ENCODE data around the gene OR2AE1. TPM values are rescaled to one million over a fixed set of nuclear protein-coding genes. Genes with fewer than 3 reads are reported as not detected.
A peak's percentile ranks its signal among the peaks of the same experiment; 100 is the strongest.

Gene OR2AE1, protein sequence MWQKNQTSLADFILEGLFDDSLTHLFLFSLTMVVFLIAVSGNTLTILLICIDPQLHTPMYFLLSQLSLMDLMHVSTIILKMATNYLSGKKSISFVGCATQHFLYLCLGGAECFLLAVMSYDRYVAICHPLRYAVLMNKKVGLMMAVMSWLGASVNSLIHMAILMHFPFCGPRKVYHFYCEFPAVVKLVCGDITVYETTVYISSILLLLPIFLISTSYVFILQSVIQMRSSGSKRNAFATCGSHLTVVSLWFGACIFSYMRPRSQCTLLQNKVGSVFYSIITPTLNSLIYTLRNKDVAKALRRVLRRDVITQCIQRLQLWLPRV
- under 1 TPM; 0.46 to 0.53 TPM for total RNA-seq

DNA sequence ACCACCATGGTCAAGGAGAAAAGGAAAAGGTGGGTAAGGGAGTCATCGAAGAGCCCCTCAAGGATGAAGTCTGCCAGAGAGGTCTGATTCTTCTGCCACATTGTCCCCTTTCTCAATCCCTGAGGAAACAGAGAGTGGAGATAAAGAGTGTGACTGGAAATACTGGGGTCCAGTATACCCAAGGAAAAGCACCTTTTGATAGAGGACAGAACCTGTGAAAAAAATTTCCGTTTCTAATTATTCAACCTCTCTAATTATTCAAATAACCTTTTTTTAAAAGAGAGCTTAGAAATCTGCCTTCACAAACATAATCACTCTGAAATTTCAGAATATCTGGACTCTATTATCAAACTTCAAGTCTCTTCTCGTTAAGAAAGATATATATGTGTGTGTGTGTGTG is at the start of gene OR2AE1:
Gene OR2AE1 (minus strand): TSS at position 101 of the 400 bp plus-strand sequence. CDS start 0 bp downstream, at position 101.
- Mint-ChIP-seq H3K9me3 (no peaks in the 10 kb centered on the region), H3K27ac (no peak within 1 kb of the TSS), H3K36me3 (ENCODE audit: insufficient read depth in 2 of 2) (no peaks in the 10 kb centered on the region), H3K4me1 (ENCODE audit: low read depth) (peaks cover 6% of the 10 kb centered on the region), H3K4me3 (no peak within 1 kb of the TSS), H3K27me3 (ENCODE audit: low read depth) (no peaks in the 10 kb centered on the region)
- no peak for ATAC-seq (replicated peaks in 1 of 2)
- no peak for DNase-seq

DNA sequence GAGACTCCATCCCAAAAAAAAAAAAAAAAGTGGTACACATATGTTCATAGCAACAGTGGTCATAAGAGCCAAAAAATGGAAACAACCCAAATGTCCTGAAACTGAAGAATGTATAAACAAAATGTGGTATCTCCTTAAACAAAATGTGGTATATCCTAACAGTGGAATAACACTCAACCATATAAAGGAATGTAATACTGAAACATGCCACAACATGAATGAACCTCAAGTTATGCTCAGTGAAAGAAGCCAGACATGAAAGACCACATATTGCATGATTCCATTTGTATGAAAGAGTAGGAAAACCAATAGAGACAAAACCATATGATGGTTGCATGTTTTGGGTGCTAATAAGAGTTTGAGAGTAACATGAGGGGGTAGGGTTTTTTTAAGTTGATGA is 49.5 kb upstream of the OR2AE1 start:
- no peak overlapping the region for H3K27ac Mint-ChIP-seq
- H3K27me3 Mint-ChIP-seq (ENCODE audit: low read depth), result peaks cover 27% of the 10 kb centered on the region
- H3K4me1 Mint-ChIP-seq (ENCODE audit: low read depth), result peaks cover 23% of the 10 kb centered on the region
- no peak for ATAC-seq (replicated peaks in 1 of 2)
- H3K36me3 Mint-ChIP-seq (ENCODE audit: insufficient read depth in 2 of 2), result peaks cover 0 to 5% of the 10 kb centered on the region in 2 donors
- no peak for DNase-seq
- H3K4me3 Mint-ChIP-seq, result no peak overlapping the region
- no peaks in the 10 kb centered on the region for H3K9me3 Mint-ChIP-seq

- ATAC-seq (replicated peaks in 1 of 2) (no peak), DNase-seq (no peak)
- Mint-ChIP-seq H3K4me3 (no peak overlapping the region), H3K4me1 (ENCODE audit: low read depth) (peaks cover 19% of the 10 kb centered on the region), H3K27ac (no peak overlapping the region), H3K9me3 (no peaks in the 10 kb centered on the region), H3K27me3 (ENCODE audit: low read depth) (peaks cover 21% of the 10 kb centered on the region), H3K36me3 (ENCODE audit: insufficient read depth in 2 of 2) (peaks cover 4 to 7% of the 10 kb centered on the region in 2 donors)
Observed at GRCh38 chr7:99923200-99923599, 46.4 kb upstream of the OR2AE1 start.

DNA sequence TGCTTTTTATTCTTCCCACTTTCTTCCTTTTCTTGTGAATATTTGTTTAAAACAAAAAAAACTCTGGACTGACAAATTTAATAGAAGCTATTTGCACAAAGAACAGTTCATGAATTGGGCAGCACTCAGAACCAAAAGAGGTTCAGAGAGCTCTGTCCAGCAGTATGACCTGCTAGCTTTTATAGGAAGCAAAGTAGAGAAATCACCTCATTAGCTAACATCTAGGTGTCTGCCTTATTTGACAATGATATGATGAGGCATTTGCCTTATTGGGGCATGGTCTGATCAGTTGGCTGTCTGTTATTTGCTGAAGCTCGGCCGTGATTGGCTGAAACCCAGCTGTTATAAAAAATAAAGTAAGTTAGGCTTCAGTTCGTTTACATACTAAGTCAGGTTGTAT is 43.3 kb upstream of the OR2AE1 start:
- no peaks in the 10 kb centered on the region for H3K27me3 Mint-ChIP-seq (ENCODE audit: low read depth)
- DNase-seq (no peak), ATAC-seq (replicated peaks in 1 of 2) (no peak)
- H3K4me3 Mint-ChIP-seq, result peak overlapping the region; percentile 95
- peaks cover 44% of the 10 kb centered on the region for H3K4me1 Mint-ChIP-seq (ENCODE audit: low read depth)
- H3K9me3 Mint-ChIP-seq, result no peaks in the 10 kb centered on the region
- H3K27ac Mint-ChIP-seq, result peak overlapping the region; percentile 82
- H3K36me3 Mint-ChIP-seq (ENCODE audit: insufficient read depth in 2 of 2), result peaks cover 12 to 21% of the 10 kb centered on the region in 2 donors

- Mint-ChIP-seq H3K4me1 (ENCODE audit: low read depth) (peaks cover 48% of the 10 kb centered on the region), H3K27ac (peak overlapping the region; percentile 82), H3K27me3 (ENCODE audit: low read depth) (no peaks in the 10 kb centered on the region), H3K4me3 (peak overlapping the region; percentile 95), H3K9me3 (no peaks in the 10 kb centered on the region), H3K36me3 (ENCODE audit: insufficient read depth in 2 of 2) (peaks cover 12 to 21% of the 10 kb centered on the region in 2 donors)
- no peak for ATAC-seq (replicated peaks in 1 of 2)
- DNase-seq, result no peak
Observed at GRCh38 chr7:99919814-99920112, 42.9 kb upstream of the OR2AE1 start.

GRCh38 chr7:99918959-99919813 is 42.4 kb upstream of the OR2AE1 start, which contains the start of gene TRIM4:
Gene TRIM4, minus strand, starts transcription at chr7:99919530. Its CDS starts 129 bp downstream, at chr7:99919401.
- peak within 1 kb of the TSS; percentile 95 for H3K4me3 Mint-ChIP-seq
- DNase-seq, result peak; percentile 93 to 95
- peaks cover 12 to 21% of the 10 kb centered on the region in 2 donors for H3K36me3 Mint-ChIP-seq (ENCODE audit: insufficient read depth in 2 of 2)
- ATAC-seq (replicated peaks in 1 of 2), result peak; percentile 99
- H3K27me3 Mint-ChIP-seq (ENCODE audit: low read depth), result no peaks in the 10 kb centered on the region
- H3K4me1 Mint-ChIP-seq (ENCODE audit: low read depth), result peaks cover 54% of the 10 kb centered on the region
- peak within 1 kb of the TSS; percentile 85 for H3K27ac Mint-ChIP-seq
- no peaks in the 10 kb centered on the region for H3K9me3 Mint-ChIP-seq

DNA sequence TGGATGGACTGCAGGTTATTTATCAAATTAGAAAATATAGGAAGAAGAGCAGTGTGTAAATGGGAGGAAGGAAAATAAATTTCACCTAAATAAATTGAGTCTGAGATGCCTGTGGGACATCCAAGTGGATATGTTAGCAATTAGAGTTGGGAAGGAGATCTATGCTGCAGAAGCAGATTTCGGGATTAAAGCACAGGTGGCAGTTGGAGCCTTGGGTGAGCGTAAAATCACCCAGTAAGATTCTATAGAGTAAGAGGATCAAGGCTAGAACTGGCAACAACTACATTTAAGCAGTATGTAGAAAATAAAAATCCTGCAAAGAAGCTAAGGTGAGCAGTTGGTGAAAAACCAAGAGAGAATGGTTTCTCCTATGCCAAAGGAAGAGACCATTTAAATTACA is 34.1 kb upstream of the OR2AE1 start:
- Mint-ChIP-seq H3K4me1 (ENCODE audit: low read depth) (peaks cover 44% of the 10 kb centered on the region), H3K9me3 (no peaks in the 10 kb centered on the region), H3K27me3 (ENCODE audit: low read depth) (no peaks in the 10 kb centered on the region), H3K27ac (peak overlapping the region; percentile 59), H3K36me3 (ENCODE audit: insufficient read depth in 2 of 2) (peaks cover 8 to 32% of the 10 kb centered on the region in 2 donors), H3K4me3 (no peak overlapping the region)
- no peak for DNase-seq
- ATAC-seq (replicated peaks in 1 of 2), result no peak

- no peaks in the 10 kb centered on the region for H3K27me3 Mint-ChIP-seq (ENCODE audit: low read depth)
- H3K4me1 Mint-ChIP-seq (ENCODE audit: low read depth), result peaks cover 5% of the 10 kb centered on the region
- peaks cover 13 to 31% of the 10 kb centered on the region in 2 donors for H3K36me3 Mint-ChIP-seq (ENCODE audit: insufficient read depth in 2 of 2)
- H3K27ac Mint-ChIP-seq, result no peak overlapping the region
- H3K9me3 Mint-ChIP-seq, result no peaks in the 10 kb centered on the region
- no peak overlapping the region for H3K4me3 Mint-ChIP-seq
- DNase-seq, result no peak
- ATAC-seq (replicated peaks in 1 of 2), result no peak
Observed at GRCh38 chr7:99901581-99901980, 24.7 kb upstream of the OR2AE1 start.

- no peaks in the 10 kb centered on the region for H3K9me3 Mint-ChIP-seq
- H3K4me1 Mint-ChIP-seq (ENCODE audit: low read depth), result peaks cover 5% of the 10 kb centered on the region
- DNase-seq, result no peak
- peaks cover 13 to 28% of the 10 kb centered on the region in 2 donors for H3K36me3 Mint-ChIP-seq (ENCODE audit: insufficient read depth in 2 of 2)
- H3K27me3 Mint-ChIP-seq (ENCODE audit: low read depth), result no peaks in the 10 kb centered on the region
- ATAC-seq (replicated peaks in 1 of 2), result no peak
- H3K4me3 Mint-ChIP-seq, result no peak overlapping the region
- no peak overlapping the region for H3K27ac Mint-ChIP-seq
Observed at GRCh38 chr7:99899830-99900519, 23.1 kb upstream of the OR2AE1 start.

GRCh38 chr7:99898836-99899235 is 22.0 kb upstream of the OR2AE1 start:
- H3K9me3 Mint-ChIP-seq, result no peaks in the 10 kb centered on the region
- H3K4me1 Mint-ChIP-seq (ENCODE audit: low read depth), result peaks cover 5% of the 10 kb centered on the region
- H3K27me3 Mint-ChIP-seq (ENCODE audit: low read depth), result no peaks in the 10 kb centered on the region
- no peak overlapping the region for H3K27ac Mint-ChIP-seq
- H3K4me3 Mint-ChIP-seq, result no peak overlapping the region
- DNase-seq (no peak), ATAC-seq (replicated peaks in 1 of 2) (no peak)
- H3K36me3 Mint-ChIP-seq (ENCODE audit: insufficient read depth in 2 of 2), result peaks cover 13 to 26% of the 10 kb centered on the region in 2 donors

- Mint-ChIP-seq H3K4me3 (no peak overlapping the region), H3K27me3 (ENCODE audit: low read depth) (no peaks in the 10 kb centered on the region), H3K36me3 (ENCODE audit: insufficient read depth in 2 of 2) (peaks cover 13 to 21% of the 10 kb centered on the region in 2 donors), H3K27ac (no peak overlapping the region), H3K4me1 (ENCODE audit: low read depth) (peaks cover 12% of the 10 kb centered on the region), H3K9me3 (no peaks in the 10 kb centered on the region)
- no peak for DNase-seq
- peak in 1 of 2 donors; percentile 21 for ATAC-seq (replicated peaks in 1 of 2)
Observed at GRCh38 chr7:99898023-99898357, 21.2 kb upstream of the OR2AE1 start.

DNA sequence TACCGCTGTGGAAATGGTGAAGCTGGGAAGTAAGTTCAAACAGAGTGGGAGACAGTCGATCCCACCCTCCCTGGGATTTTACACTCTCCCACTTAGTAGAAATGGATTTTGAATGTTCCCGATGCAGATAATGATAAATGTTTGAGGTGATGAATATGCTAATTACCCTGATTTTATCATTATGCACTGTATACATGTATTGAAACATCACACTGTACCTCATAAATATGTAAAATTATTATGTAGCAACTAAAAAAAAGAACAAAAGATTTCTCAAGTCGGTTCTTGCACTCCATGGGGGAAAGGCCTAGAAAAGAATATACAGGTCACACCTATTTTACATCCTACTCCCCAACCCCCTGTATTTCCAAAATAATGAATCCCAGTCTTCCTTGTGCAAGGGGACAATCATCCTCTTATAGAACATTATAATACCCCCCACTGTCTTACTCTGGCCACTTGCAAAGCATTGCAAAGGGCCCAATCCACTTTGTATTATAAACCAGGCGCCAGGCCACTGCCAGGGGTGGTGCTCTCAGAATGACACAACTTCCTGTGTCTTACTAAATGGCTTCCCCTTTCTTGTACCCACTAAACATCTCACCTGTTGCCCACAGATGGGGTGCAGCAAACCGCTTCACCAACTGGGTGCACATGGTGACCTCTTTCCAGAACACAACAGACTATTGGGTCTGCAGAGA is 20.6 kb upstream of the OR2AE1 start:
- H3K27ac Mint-ChIP-seq, result no peak overlapping the region
- no peaks in the 10 kb centered on the region for H3K27me3 Mint-ChIP-seq (ENCODE audit: low read depth)
- DNase-seq, result peak in 1 of 2 donors; percentile 8
- ATAC-seq (replicated peaks in 1 of 2), result peak in 1 of 2 donors; percentile 28
- peaks cover 9 to 16% of the 10 kb centered on the region in 2 donors for H3K36me3 Mint-ChIP-seq (ENCODE audit: insufficient read depth in 2 of 2)
- no peaks in the 10 kb centered on the region for H3K9me3 Mint-ChIP-seq
- peaks cover 12% of the 10 kb centered on the region for H3K4me1 Mint-ChIP-seq (ENCODE audit: low read depth)
- no peak overlapping the region for H3K4me3 Mint-ChIP-seq

Measured in activated T-cell treated with anti-CD3 and anti-CD28 coated beads, Interleukin-2, amount 50 U/mL, for 72 hours (primary cell).